Measurements from ENCODE around the gene FAM149B1.
A peak's percentile ranks its signal among the peaks of the same experiment; 100 is the strongest.

Gene FAM149B1

GRCh38 chr10:73161079-73161478 lies 6.8 kb upstream of the FAM149B1 start:
- TF ChIP-seq, protein P1, sequence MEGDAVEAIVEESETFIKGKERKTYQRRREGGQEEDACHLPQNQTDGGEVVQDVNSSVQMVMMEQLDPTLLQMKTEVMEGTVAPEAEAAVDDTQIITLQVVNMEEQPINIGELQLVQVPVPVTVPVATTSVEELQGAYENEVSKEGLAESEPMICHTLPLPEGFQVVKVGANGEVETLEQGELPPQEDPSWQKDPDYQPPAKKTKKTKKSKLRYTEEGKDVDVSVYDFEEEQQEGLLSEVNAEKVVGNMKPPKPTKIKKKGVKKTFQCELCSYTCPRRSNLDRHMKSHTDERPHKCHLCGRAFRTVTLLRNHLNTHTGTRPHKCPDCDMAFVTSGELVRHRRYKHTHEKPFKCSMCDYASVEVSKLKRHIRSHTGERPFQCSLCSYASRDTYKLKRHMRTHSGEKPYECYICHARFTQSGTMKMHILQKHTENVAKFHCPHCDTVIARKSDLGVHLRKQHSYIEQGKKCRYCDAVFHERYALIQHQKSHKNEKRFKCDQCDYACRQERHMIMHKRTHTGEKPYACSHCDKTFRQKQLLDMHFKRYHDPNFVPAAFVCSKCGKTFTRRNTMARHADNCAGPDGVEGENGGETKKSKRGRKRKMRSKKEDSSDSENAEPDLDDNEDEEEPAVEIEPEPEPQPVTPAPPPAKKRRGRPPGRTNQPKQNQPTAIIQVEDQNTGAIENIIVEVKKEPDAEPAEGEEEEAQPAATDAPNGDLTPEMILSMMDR (IDR thresholded peaks at IDR 0.05; ENCODE audit: low read depth, low read length): no peak

DNA sequence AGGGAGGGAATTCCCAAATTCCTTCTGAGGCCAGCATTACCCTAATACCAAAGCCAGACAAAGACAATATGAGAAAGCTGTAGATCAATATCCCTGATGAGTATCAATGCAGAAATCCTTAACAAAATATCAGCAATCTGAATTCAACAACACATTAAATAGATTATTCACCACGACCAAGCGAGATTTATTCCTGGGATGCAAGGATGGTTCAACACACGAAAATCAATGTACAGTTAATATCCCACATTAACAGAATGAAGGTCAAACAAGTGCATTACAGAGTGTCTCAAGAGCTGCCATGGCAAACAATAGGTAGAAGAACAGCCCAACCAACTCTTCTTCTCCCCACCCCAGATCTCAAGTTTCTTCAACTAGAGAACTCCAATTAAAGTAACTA lies 6.3 kb upstream of the FAM149B1 start:
- H3K4me3 ChIP-seq (ENCODE audit: low read depth, low read length): no peak overlapping the region
- TF ChIP-seq, protein P1 (IDR thresholded peaks at IDR 0.05; ENCODE audit: low read depth, low read length): no peak

More at GRCh38 chr10:73161079-73161478, 6.8 kb upstream of the FAM149B1 start:
- no peak overlapping the region for H3K4me3 ChIP-seq (ENCODE audit: low read depth, low read length)

DNA sequence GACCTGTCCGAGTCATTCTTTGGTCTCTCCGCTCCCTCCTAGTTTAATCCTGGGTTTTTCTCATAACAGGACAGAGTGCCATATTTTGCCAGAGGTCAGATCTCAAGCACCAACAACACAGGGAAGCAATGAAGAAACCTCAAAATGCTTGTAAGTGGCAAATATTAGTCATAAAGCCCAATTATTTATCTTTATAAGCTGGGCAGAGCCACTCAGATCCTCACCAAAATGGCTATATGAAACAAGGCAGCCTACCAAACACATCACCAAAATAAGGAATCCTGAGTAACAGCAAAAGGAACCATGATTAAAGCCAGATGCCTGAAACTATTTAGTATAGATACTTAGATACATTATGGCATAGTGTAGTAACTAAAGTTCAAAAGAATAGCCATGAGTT lies 4.8 kb upstream of the FAM149B1 start:
- TF ChIP-seq, protein P1 (IDR thresholded peaks at IDR 0.05; ENCODE audit: low read depth, low read length): no peak
- H3K4me3 ChIP-seq (ENCODE audit: low read depth, low read length): no peak overlapping the region

DNA sequence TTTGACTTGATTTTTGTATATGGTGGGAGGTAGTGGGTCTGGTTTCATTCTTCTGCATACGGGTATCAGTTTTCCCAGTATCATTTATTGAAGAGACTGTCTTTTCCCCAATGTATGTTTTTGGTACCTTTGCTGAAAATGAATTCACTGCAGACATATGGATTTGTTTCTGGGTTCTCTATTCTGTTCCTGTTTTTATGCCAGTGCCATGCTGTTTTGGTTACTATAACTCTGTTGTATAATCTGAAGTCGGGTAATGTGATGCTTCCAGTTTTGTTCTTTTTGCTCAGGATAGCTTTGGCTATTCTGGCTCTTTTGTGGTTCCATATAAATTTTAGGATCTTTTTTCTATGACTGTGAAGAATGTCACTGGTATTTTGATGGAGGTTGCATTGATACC lies 947 bp upstream of the FAM149B1 start:
- TF ChIP-seq, protein P1 (IDR thresholded peaks at IDR 0.05; ENCODE audit: low read depth, low read length): no peak
- peak overlapping the region; percentile 99 for H3K4me3 ChIP-seq (ENCODE audit: low read depth, low read length)

GRCh38 chr10:73167458-73167782 lies 499 bp upstream of the FAM149B1 start:
- H3K4me3 ChIP-seq (ENCODE audit: low read depth, low read length): peak overlapping the region; percentile 99
- TF ChIP-seq, protein P1 (IDR thresholded peaks at IDR 0.05; ENCODE audit: low read depth, low read length): no peak

- TF ChIP-seq, protein P1 (IDR thresholded peaks at IDR 0.05; ENCODE audit: low read depth, low read length): no peak
- peak overlapping the region; percentile 99 for H3K4me3 ChIP-seq (ENCODE audit: low read depth, low read length)
Measured at GRCh38 chr10:73168465-73168803, 515 bp downstream of the FAM149B1 start.

- H3K4me3 ChIP-seq (ENCODE audit: low read depth, low read length): no peak overlapping the region
- TF ChIP-seq, protein P1 (IDR thresholded peaks at IDR 0.05; ENCODE audit: low read depth, low read length): no peak
Measured at GRCh38 chr10:73169320-73169719, 1.4 kb downstream of the FAM149B1 start.
